GM21528 (cell line): ENCODE measurements around the gene PLXNA3.

Experiments used
- ATAC-seq: cut with Tn5 transposase; IDR thresholded peaks from one replicate; pipeline ENCODE4 v1.9.1; 2021; ENCODE audit warnings: mild to moderate bottlenecking, moderate library complexity; ENCODE audit not compliant: unreplicated experiment, low FRiP score

PLXNA3 gene

DNA sequence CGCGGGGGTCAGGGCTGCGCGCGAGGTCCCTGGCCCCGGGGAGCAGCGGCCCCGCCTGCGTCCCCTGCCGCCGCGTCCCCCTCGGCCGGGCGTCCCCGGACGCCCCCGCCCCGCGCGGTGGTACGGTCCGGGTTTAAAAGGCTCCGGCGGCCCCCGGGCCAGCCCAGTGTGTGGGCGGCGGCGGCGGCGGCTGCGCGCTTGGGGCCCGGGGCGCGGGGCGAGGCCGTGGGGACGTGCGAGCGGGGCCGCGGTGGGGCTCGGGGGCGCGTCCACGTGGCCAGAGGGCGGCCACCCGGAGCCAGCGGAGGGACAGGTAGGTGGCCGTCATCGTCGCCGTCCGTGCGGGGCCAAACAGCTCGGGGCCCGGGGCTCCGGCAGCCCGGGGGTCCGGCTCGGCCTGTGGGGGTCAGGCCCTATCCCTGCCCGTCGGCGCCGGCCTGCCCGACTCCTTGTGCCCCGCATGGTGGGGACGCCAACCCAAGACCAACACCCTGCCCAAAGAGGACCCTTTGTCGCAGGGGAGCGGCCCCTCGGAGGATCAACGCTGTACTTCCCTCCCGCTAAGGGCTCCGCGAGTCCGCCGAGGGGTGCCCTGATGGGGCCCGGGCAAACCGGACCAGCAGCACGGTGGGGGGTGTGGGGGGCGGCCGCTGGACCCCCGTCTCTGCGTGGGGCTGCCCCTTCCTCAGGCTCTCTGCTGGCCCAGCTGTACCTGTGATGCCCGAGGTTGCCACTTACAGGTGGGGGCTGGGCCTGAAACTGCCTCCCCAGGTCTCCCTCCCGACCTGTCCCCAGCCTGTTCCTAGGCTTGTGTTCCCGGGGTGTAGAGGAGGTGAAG is at the start of gene PLXNA3:
TSS of gene PLXNA3 (plus strand) at position 166 of the 838 bp plus-strand sequence. CDS start 1,903 bp downstream, outside the sequence.
- peak; percentile 57 for ATAC-seq

DNA sequence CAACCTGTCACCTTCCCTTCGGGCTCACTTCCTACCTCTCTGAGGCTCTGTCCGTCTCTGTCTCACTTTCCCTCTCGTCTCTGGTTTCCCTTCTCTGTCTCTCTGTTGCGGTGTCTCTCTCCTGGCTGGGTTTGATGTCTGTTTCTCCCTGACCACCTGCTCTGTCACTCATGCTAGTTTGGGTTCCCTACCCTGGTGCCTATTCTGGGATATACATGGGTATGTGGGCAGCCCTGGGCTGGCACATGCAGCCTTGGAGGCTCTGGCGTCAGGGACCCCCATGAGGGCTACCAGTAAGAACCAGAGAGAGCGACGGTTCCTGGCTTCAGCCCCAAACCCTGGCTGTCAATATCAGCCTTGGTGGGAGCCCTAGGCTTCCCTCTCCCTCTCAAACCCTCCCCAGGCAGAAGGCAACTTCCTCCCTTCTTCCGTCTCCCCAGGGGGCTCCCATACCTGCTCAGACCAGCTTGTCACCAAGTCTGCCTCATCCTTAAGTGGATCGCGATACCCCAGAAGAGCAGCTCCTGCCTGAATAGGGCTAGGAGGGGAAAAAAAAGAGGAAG is 49.3 kb upstream of the PLXNA3 start:
- ATAC-seq = no peak

DNA sequence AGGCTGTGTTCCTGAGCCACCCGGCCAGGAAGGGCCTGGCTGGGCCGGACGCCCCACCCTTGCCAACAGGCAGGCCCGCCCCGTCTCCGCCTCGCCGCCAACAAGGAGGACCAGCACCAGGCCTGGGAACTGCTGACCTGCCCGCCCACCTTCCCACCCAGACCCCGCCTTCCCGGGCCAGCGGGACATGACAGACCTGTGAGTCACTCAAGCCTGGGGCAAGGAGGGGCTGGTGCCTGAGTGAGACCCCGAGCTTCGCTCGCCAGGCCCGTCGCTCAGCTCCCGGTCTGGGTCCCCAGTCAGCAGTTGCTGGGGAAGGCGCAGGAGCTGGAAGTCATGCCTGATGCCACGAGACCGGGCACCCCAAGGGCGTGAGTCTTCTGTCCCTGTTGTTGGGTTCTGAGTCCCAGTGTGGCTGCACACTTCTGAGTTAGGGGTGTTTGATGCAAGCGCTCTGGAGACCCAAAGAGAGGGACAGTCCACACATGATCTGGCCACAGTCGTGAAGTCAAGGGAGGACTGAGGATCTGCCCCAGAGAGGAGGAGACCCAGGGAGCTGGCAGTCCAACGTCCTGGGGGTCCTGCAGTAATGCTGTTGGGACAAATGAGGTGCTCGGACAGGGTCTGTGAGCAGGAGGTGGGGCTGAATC is 48.7 kb upstream of the PLXNA3 start, which contains the start of gene DNASE1L1:
TSS of gene DNASE1L1 (minus strand) at position 33 of the 650 bp plus-strand sequence. CDS start 3,686 bp downstream, outside the sequence.
- no peak for ATAC-seq

DNA sequence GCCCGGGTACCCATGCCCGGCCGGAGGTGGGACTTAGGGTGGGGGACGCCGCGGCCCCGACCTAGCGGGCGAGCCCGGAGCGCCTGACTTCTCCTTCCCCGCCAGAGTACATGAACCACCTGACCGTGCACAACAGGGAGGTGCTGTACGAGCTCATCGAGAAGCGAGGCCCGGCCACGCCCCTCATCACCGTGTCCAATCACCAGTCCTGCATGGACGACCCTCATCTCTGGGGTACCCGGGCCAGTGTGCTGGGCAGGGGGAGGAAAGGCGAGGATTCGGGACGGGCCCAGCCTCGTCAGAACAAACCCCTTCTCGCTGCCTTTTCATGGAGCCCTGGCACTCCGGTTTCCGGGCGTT is 46.1 kb upstream of the PLXNA3 start:
- peak; percentile 46 for ATAC-seq

DNA sequence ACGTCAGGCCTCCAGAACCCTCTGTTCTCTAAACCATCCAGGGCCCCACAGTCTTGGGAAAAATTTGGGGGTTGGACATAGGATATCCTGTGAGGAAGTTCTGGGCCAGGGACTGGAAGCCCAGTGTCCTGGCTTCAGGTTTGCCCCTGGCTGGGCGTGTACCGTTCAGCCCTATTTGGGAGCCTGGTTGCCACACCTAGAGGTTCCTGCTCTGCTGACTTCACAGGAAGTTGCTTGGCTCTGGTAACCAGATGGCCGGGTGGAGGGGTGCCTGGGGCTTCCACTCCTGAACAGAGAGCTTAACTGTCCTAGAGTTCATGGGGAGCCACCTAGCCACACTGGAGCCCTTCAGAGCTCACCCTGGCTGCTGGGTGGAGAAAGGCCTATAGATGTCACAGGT is 45.6 kb upstream of the PLXNA3 start:
- ATAC-seq = no peak

DNA sequence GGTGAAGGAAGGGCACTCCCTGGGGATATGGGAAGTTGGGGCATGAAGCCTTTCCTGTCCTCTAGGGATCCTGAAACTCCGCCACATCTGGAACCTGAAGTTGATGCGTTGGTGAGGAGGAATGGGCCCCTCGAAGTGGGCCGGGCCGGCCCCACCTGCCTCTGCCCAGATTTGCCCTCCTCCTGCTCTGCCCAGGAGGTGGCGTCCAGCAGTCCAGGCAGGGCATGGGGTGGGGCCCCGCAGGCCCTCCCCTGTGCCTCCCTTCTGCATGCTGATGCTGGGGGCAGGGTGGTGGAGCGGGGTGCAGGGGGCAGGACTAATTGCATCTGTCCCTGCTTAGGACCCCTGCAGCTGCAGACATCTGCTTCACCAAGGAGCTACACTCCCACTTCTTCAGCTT is 44.9 kb upstream of the PLXNA3 start:
- ATAC-seq = no peak

DNA sequence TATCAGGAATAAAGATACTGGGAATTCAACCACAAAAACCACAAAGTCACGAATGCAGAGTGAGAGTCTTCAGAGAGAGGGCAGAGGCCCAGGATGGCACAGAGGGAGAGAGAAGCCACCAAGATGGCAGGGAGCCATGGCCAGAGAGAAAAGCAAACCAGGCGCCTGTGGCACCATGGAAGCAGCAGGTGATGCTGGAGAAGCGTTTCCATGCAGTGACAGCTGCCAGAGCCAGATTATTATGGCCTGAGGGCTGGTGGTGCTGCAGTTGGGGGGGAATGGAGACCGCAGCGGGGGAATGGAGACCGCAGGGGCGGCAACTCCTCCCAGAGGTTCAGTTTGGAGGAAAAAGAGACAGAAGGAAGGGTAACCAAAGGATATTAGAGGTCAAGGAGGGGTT is 40.9 kb upstream of the PLXNA3 start:
- ATAC-seq = no peak

DNA sequence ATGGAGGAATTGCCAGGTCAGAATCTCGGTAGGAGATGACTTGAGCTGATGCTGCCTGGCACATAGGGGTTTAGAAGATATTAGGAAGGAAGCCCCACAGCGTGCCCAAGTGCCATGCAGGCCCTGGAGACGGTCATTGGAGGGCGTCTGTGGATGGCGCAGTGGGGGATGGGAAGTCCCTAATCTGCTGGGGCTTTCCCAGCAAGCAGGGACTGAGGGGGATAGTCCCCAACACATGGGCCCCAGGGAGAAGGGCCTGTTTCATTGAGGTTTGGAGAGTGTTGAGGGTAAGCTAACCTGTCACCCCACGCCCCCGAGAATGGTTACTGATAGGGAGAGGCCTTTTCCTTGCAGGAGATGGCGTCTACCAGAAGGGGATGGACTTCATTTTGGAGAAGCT is 38.9 kb upstream of the PLXNA3 start:
- ATAC-seq = no peak

DNA sequence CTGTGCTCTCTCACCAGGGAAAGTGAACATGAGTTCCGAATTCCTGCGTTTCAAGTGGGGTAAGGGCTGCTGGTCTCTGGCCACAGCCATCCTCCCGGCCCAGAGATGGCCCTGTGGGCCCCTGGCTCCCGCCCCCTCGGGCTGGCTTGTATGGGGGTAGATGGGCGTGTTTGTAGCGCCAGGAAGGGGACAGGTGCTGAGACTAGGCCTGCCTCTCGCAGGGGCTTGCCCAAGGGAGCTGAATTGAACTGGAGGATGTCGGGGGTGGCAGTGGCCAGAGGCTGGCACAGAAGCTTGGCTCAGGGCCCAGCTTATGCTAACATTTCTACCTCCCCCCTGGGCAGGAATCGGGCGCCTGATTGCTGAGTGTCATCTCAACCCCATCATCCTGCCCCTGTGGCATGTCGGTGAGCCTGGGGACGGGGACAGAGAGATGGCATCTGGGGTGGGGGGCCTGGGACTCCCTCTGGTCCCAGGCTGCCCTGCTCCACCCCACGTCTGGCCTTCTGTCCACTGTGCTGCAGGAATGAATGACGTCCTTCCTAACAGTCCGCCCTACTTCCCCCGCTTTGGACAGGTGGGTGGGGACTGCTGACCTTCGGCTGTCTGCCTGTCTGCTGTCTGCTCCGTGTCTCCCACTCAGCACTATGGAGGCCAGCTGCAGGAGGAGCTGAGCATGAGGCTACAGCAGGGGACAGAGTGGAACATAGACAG is 38.2 kb upstream of the PLXNA3 start:
- no peak for ATAC-seq

DNA sequence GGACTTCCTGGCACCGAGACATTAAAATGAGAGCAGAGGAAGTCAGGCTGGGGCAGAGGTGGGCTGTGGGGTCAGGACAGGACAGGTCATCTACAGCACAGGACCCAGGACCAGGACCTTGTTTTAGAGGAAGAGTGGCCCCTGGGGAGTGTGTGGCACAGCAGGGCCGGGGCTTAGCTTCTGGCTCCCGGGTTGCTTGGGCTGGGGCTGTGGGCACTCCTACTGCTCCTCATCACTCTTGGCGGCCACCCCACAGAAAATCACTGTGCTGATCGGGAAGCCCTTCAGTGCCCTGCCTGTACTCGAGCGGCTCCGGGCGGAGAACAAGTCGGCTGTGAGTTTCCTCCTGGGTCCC is 37.7 kb upstream of the PLXNA3 start:
- no peak for ATAC-seq

DNA sequence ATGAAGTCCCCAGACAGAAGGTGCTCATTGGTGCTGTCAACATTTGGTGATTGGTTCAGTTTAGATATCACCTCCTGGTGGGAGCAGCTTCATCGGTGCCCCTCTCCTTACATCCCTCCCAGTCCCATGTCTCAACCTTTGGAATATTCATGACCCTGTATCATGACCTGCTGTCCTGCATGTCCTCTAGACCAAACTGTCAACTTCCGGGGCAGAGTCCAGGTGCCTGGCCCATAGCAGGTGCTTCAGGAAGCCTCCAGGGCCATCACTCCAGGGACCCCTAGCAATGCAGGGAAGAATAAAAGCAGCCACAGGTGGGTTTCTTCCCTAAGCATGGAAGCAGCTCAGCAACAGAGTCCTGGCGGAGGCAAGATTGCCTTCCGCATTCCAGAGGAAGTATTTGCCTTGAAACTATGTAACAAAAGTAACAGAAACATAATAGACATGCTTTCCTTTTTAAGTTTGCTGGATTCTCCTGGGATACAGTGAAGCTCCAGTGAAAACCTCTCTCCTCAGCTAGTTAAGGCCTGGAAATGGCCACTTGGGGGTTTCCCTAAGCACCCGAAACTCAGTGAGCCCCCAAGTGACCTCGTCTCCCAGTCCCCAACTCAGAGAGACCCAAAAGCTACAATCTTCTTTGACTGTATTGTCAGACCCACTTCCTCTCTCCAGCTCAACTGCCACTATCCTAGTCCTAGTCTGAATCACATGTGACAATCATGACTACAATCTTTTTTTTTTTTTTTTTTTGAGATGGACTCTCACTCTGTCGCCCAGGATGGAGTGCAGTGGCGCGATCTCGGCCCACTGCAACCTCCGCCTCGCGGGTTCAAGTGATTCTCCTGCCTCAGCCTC is 30.9 kb upstream of the PLXNA3 start:
- ATAC-seq = no peak

DNA sequence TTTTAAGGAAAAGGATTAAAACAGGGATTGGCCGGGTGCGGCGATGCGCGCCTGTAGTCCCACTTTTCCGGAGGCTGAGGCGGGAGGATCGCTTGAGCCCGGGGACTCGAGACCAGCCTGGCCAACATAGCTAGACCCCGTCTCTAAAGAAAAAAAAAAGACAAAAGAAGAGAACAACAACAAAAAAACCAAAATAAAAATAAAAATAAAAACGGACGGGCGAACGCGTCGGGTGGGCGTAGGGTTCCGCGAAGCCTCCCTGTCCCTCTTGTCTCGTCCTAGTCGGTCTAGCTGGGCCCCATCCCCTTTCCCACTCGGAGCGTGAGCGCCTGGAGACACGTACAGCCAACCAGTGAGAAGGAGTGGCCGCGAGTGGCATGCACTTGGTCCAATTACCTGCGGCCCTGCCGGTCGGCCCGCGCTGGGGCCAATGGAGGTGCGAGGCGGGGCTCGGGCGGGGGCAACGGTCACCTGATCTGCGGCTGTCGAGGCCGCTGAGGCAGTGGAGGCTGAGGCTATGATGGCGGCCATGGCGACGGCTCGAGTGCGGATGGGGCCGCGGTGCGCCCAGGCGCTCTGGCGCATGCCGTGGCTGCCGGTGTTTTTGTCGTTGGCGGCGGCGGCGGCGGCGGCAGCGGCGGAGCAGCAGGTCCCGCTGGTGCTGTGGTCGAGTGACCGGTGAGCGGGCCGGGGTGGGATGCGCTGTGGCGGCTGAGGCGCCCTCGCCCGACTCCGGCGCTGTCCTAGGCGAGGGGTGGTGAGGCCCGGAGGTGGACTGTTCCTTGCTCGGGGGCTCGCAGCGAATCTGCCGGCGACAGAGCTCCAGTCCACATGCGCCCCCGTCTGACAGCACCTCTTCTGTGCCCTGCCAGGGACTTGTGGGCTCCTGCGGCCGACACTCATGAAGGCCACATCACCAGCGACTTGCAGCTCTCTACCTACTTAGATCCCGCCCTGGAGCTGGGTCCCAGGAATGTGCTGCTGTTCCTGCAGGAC is 29.6 kb upstream of the PLXNA3 start, which contains the start of gene ATP6AP1:
TSS of gene ATP6AP1 (plus strand) at position 502 of the 996 bp plus-strand sequence. CDS start at position 518, 16 bp downstream.
- peak; percentile 96 for ATAC-seq

DNA sequence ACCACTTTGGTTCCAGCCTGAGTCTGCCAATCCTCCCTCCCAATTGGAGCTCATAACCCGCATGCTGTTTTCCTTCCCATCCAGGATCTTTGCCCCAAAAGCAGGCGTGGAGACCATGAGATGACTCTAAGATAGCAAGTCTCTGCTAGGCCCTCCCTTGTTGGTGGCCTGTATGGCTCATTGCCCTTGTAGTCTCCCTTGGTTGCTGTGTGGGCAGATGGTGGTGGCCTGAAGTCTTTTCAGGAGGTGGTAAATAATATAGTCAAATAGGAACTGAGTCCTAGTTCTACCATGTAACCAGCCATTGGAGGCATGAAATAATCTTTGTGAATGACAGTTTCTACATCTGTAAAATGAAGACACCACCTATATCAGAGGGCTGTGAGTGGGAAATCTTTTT is 28.4 kb upstream of the PLXNA3 start:
- no peak for ATAC-seq

DNA sequence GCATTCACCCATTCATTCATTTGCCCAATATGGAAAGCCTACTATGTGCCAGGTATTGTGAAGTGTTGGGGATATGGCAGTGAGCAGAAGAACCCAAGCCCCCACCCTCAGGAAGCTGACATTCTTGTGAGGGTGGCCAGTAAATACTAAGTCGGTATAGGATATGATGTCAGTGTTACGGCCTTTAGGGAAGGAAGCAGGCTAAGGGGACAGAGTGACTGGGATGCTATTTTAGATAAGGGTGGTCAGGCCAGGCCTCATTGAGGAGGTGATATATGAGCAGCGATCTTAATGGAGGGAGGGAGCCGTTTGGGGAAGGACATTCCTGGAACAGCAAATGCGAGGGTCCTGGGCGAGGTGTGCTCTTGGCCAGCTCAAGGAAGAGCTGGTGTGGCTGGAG is 27.6 kb upstream of the PLXNA3 start:
- ATAC-seq = no peak

DNA sequence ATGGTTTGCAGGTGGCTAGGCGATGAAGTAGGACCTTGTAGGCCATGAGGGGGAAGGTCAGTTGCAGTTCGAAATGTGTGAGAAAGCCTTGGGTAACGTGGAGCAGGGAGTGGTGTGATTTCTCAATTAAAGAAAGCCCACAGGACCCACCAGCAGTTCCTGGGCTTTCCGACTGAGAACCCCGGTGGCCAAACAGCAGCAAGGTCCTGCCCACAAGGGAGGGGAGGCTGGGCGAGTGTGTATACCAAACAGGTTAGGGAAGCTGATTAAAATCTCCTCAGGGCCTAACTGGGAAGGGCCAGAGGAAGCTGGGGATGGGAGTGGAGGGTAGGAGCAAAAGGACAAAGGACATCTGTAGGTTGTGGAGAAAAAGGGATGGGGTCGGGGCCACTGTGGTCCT is 27.2 kb upstream of the PLXNA3 start:
- ATAC-seq = no peak

DNA sequence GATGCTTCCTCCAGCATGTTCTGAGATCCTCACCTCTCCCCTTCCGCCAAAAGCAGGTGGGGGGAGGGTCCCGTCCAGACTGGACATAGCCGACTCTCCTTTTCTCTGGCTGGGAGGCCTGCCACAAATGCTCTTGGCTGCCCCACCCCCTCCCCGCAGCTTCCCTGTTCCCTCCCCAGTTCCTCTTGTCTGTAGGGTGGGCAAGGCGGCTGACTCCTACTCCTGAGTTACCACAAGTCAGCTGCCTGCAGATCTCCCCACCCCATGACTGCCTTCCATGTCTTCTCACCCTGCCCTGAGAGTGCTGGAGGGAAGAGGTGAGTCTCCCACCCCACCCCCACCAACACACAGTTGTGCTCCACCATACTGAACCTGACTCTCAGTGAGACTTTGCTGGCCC is 26.7 kb upstream of the PLXNA3 start:
- no peak for ATAC-seq

DNA sequence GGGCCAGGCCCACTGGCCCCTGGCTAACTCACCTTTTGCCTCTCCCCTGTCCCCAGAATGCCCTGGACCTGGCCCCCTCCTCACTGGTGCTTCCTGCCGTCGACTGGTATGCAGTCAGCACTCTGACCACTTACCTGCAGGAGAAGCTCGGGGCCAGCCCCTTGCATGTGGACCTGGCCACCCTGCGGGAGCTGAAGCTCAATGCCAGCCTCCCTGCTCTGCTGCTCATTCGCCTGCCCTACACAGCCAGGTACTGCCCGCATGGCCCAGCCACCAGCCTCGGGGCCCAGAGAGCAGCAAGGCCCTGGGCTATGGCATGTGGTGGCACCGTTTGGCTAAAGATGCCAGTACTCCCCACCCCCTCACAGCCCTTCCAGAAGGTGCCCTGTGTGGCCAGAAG is 25.9 kb upstream of the PLXNA3 start:
- no peak for ATAC-seq

DNA sequence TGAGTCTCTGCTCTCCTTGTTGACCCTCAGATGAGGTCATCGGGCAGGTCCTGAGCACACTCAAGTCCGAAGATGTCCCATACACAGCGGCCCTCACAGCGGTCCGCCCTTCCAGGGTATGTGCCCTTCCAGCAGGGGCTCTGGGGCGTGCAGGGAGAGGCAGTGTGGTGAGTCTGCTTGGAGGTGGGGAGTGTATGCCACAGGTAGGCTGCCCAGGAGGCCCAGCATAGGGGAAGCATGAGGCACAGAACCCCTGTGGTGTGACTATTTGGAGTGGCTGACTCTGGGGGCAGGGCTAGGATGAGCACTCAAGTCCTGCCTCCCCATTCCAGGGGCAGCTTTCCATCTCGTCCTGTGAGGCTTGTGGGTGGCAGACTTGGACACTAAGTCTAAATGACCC is 24.5 kb upstream of the PLXNA3 start:
- no peak for ATAC-seq
